Right atrium auricular region (tissue), 2 donors: Measurements from ENCODE around the gene AKAIN1. TPM values are rescaled to one million over a fixed set of nuclear protein-coding genes. Genes with fewer than 3 reads are reported as not detected.

Experiments used
- DNase-seq: peaks from one replicate; pipeline ENCODE4 v3.0.0-alpha.2; 2019; ENCODE audit warnings: low spot score
- H3K27ac ChIP-seq, 2 donors: fragments of 200-600 bp; sonication (generic); 1 replicate in 1 of 2; 2 replicates in 1 of 2; pipeline ENCODE4 v1.5.1; 2016 to 2019
- H3K27me3 ChIP-seq, 2 donors: fragments of 200-600 bp; sonication (generic); one replicate each; pipeline versions ENCODE4 v1.5.1 to v1.6.0; 2017 to 2019
- H3K36me3 ChIP-seq: fragments of 200-600 bp; sonication (generic); one replicate; pipeline ENCODE4 v1.5.1; 2016
- H3K4me1 ChIP-seq, 2 donors: fragments of 200-600 bp; sonication (generic); one replicate each; pipeline versions ENCODE4 v1.5.1 to v1.6.0; 2017 to 2019
- H3K4me3 ChIP-seq, 2 donors: fragments of 200-600 bp; sonication (generic); 1 replicate in 1 of 2; 2 replicates in 1 of 2; pipeline ENCODE4 v1.5.1; 2017 to 2019; ENCODE audit warnings: mild to moderate bottlenecking in 1 of 2, moderate library complexity in 1 of 2
- H3K9me3 ChIP-seq, 2 donors: fragments of 200-600 bp; sonication (generic); one replicate each; pipeline ENCODE4 v1.5.1; 2019
- total RNA-seq, 2 donors: library from RNA; depleted of rRNA; stranded (reverse); fragments of >200 nt; gene quantifications; one replicate each; pipeline ENCODE4 v1.1.0, GENCODE V29; 2016
- TF ChIP-seq, protein P1 (sequence below), 2 donors: fragments of 200-600 bp; sonication (generic); IDR thresholded peaks; one replicate each; pipeline ENCODE4 v1.5.1; 2019; ENCODE audit warnings: antibody characterized with exemption in 2 of 2

AKAIN1 gene
- total RNA-seq, 2 donors from 2014 or later, result not detected

DNA sequence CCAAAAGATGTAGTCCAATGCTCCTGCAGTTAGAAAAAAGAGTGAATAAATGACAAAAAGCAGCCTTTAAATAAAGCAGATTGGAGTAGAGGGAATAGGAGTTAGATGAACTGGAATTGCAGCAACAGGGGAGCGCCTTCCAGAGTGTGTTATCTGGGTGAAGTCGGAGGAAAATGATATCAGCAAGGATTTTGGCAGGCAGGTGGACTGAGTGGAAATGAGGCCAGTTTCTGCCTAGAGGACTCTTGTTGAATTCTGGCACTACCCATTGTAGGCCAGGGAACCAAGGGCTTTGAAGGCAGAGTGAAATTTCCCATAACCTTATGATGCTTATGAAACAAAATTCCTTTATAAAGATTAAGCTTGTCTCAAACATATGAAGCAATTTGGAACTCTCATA lies 59.8 kb downstream of the AKAIN1 start:
- H3K36me3 ChIP-seq, result no peaks in the 10 kb centered on the region
- no peaks in the 10 kb centered on the region for H3K27me3 ChIP-seq
- H3K9me3 ChIP-seq, result no peaks in the 10 kb centered on the region
- H3K4me1 ChIP-seq, result no peaks in the 10 kb centered on the region
- H3K27ac ChIP-seq, result no peak overlapping the region
- no peak for DNase-seq
- H3K4me3 ChIP-seq, result no peak overlapping the region
- TF ChIP-seq, protein P1, sequence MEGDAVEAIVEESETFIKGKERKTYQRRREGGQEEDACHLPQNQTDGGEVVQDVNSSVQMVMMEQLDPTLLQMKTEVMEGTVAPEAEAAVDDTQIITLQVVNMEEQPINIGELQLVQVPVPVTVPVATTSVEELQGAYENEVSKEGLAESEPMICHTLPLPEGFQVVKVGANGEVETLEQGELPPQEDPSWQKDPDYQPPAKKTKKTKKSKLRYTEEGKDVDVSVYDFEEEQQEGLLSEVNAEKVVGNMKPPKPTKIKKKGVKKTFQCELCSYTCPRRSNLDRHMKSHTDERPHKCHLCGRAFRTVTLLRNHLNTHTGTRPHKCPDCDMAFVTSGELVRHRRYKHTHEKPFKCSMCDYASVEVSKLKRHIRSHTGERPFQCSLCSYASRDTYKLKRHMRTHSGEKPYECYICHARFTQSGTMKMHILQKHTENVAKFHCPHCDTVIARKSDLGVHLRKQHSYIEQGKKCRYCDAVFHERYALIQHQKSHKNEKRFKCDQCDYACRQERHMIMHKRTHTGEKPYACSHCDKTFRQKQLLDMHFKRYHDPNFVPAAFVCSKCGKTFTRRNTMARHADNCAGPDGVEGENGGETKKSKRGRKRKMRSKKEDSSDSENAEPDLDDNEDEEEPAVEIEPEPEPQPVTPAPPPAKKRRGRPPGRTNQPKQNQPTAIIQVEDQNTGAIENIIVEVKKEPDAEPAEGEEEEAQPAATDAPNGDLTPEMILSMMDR (IDR thresholded peaks at IDR 0.05), result no peak

DNA sequence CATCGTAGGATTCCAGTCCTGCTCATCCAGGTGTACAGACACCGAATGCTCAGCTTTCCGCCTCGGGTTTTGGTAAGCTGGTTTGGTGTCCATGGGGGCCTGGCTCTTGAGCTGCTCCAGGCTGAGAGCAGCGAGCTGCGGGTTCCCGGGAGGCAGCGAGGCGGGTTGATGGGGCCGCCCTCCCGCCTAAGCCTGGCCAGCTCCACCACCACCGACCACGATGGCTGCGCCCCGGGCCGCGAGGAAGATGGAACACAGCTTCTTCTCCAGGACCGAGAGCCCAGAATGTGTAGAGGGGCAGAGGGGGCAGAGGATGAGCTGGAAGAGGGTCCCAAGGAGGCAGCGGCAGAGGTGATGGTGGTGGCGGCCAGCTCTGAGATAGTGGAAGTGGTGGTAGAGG lies 64.1 kb downstream of the AKAIN1 start:
- TF ChIP-seq, protein P1 (IDR thresholded peaks at IDR 0.05), result no peak
- DNase-seq, result no peak
- H3K4me3 ChIP-seq, result no peak overlapping the region
- no peaks in the 10 kb centered on the region for H3K9me3 ChIP-seq
- no peaks in the 10 kb centered on the region for H3K27me3 ChIP-seq
- no peaks in the 10 kb centered on the region for H3K36me3 ChIP-seq
- H3K4me1 ChIP-seq, result no peaks in the 10 kb centered on the region
- H3K27ac ChIP-seq, result no peak overlapping the region

DNA sequence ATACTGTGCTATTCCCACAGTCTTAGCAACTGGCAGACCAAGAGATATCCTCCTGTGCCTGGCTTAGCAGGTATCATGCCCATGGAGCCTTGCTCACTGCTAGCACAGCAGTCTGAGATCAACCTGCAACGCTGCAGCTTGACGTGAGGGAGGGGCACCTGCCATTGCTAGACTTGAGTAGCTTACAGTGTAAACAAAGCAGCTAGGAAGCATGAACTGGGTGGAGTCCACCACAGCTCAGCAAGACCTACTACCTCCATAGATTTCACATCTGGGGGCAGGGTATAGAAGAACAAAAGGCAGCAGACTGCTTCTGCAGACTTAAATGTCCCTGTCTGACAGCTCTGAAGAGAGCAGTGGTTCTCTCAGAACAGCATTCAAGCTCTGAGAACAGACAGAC lies 74.8 kb downstream of the AKAIN1 start:
- H3K4me1 ChIP-seq, result no peaks in the 10 kb centered on the region
- no peak overlapping the region for H3K27ac ChIP-seq
- H3K9me3 ChIP-seq, result peaks cover 0 to 25% of the 10 kb centered on the region in 2 donors
- no peaks in the 10 kb centered on the region for H3K27me3 ChIP-seq
- DNase-seq, result no peak
- no peak overlapping the region for H3K4me3 ChIP-seq
- TF ChIP-seq, protein P1 (IDR thresholded peaks at IDR 0.05), result no peak
- H3K36me3 ChIP-seq, result no peaks in the 10 kb centered on the region

DNA sequence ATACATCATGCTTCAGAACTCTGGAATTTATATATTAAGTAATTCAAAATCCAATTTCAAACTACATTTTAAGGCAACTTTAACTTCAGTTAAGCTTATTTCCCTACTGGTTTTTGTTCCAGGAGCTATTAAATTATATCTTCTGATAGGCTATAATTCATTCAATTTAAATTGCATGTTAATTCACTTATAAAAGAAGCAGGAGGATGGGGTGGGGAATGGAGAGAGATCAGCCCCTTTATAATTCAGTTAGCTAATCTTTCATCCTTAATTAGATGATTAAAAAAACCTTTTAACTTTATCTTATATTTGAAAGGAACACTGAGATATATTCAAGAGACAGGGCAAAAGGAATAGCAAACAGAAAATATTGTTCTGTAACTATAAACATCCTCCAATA lies 86.8 kb downstream of the AKAIN1 start:
- Histone ChIP-seq H3K9me3 (peaks cover 0 to 13% of the 10 kb centered on the region in 2 donors), H3K27me3 (no peaks in the 10 kb centered on the region), H3K36me3 (no peaks in the 10 kb centered on the region), H3K27ac (no peak overlapping the region), H3K4me3 (no peak overlapping the region), H3K4me1 (no peaks in the 10 kb centered on the region)
- no peak for DNase-seq
- TF ChIP-seq, protein P1 (IDR thresholded peaks at IDR 0.05), result no peak

DNA sequence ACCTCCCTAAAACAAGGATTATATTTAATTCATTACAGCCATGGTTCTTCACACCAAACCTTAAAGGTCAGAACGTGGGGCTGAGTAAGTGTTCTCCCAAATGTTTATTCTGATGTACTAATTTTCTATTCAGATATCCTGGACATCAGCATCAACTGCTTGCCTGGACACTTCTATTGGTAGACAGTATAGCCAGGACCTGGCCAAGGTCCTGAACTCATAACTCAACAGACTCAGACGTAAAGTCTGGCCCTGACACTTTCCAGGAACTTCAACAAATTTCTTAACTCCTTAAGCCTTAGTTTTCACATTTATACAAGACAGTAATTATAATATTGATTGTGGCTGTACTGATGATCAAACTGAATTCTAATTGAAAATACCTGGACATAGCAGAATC lies 89.1 kb downstream of the AKAIN1 start:
- Histone ChIP-seq H3K27ac (no peak overlapping the region), H3K9me3 (no peaks in the 10 kb centered on the region), H3K36me3 (no peaks in the 10 kb centered on the region), H3K27me3 (no peaks in the 10 kb centered on the region), H3K4me1 (no peaks in the 10 kb centered on the region), H3K4me3 (no peak overlapping the region)
- TF ChIP-seq, protein P1 (IDR thresholded peaks at IDR 0.05), result no peak
- no peak for DNase-seq

DNA sequence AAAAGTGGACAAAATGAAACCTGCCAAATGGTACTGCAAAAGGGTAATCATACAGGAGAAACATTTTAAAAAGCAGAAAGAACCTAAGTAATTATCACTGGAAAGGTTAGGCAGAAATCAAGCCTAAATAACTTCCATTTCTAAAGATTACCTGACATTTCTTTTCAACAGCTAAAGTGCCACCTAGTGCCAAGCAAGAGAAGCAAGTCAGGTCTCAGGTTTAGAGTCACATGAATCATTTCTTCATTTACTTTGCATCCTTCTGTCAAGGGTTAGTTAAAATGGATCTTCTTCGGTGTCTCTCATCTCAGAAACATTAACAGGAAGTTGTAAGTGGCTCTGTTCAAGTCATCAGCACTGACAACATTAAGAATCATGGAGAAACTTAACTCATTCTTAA lies 90.3 kb downstream of the AKAIN1 start:
- no peaks in the 10 kb centered on the region for H3K27me3 ChIP-seq
- no peaks in the 10 kb centered on the region for H3K9me3 ChIP-seq
- no peak overlapping the region for H3K27ac ChIP-seq
- no peak for DNase-seq
- no peaks in the 10 kb centered on the region for H3K4me1 ChIP-seq
- H3K36me3 ChIP-seq, result no peaks in the 10 kb centered on the region
- no peak overlapping the region for H3K4me3 ChIP-seq
- TF ChIP-seq, protein P1 (IDR thresholded peaks at IDR 0.05), result no peak
